AG20443 (cell line): ENCODE results near the gene CHADL.
"Not testable (repeated sequence)": the region's sequence is repeated elsewhere in the genome, so short reads cannot be mapped to it uniquely, and the experiment has no call there.

Experiments used
- DNase-seq: peaks from one replicate; pipeline ENCODE4 v3.0.0; 2012; ENCODE audit warnings: low spot score, mixed read lengths

Gene CHADL

DNA sequence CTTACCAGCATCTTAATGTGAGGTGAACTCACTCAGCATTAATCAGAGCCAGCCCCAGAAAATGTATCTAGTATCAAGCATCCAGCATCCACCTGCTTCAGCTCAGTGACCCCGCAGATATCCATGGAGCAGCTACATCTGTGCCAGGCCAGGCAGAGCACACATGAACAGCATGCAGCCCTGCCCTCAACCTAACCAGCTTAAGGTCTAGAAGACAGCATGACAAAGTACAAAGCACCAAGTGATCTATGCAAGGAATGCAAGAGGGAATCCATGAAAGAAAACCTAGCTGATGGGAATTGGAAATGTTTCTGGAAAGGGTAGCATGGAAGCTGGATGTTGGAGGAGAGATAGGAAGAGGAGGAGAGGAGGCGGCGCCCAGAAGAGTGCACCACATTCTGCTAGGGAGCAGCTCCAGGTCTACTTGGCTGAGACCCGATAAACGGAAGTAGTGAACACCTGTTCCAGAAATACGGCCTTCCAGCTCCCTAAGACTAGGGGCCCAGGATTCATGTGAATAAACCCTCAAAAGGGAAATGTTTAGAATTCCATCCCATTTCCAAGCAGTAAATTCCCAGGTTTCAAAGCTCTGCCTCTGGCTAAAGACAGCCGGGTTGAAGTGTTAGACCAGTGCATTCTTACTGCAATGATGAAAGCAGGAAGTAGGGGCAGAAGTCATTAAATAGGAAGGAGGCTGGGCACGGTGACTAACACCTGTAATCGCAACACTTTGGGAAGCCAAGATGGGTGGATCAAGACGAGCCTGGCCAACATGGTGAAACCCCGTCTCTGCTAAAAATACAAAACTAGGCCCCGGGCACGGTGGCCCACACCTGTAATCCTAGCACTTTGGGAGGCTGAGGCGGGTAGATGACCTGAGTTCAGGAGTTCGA, 59.1 kb downstream of the CHADL start:
- peak; percentile 58 for DNase-seq

GRCh38 chr22:41180926-41181325, 59.8 kb downstream of the CHADL start:
- DNase-seq = no peak

DNA sequence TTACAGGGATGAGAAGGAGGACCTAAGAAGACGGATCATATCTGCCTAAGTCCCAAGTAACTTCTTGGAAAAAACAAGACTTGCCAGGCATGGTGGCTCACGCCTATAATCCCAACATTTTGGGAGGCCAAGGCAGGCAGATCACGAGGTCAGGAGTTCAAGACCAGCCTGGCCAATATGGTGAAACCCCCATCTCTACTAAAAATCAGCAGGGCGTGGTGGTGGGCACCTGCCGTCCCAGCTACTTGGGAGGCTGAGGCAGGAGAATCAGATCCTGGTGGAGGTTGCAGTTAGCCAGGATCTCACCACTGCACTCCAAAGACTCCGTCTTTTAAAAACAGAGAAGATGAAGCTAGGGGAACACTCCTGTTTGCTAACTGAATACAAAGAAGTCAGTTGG, 60.4 kb downstream of the CHADL start:
- not testable (repeated sequence) for DNase-seq
